HG03064 (cell line): Measurements from ENCODE around the gene CREBBP.

Experiments used
- ATAC-seq: cut with Tn5 transposase; IDR thresholded peaks from one replicate; pipeline ENCODE4 v1.9.1; 2021; ENCODE audit warnings: low read depth; ENCODE audit not compliant: unreplicated experiment

Gene CREBBP

DNA sequence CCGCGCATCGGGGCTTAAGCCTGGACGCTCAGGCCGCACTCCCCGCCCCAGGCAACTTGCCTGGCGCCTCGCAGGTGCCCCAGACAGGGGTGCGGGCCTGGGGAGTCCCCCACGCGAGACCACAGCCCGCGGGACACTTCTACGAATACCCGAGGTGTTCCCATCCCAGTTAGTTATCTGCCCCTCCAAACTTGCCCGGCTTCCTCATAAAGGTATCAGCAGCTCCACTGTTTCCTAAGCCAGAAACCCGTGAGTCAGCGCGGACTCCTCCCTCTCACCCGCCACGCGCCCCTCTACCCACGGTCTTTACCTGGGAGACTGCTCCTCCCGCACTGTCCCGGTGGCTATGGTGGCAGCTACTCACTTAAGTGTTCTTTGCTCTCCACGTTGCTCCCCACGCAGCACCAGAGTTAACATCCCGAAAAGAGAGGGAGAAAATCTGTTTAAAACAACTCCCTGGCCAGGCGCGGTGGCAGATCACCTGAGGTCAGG, 1.0 kb upstream of the CREBBP start:
- ATAC-seq: no peak

DNA sequence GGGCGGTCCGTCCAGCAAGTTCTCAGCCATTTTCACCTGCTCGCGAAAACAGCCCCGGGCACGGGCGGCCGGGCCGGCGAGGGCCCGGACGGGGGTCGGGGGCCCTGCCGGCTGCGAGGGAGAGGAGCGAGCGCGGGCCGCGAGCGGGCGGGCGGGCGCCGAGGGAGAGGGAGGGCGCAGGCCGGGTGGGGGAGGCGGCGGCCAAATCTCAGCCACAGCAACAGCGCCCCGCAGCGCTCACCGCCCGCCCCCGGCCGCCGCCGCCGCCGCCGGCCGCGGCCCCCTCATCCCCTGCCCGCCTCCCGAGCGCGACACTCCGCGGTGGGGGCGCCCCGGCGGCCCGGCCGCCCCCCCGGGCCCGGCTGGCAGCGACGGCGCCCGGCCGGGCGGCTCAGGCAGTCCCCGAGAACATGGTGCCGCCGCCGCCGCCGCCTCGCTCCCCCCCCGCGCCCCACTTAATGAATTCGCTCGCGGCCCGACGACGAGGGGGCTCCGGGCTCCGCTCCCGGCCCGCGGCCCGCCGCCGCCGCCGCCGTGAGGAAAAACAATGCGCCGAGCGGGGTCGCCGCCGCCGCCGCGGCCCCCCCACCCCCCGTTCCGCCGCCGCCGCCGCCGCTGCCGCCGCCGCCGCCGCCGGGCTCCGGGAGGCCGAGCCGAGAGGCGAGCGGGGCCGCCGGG, 487 bp downstream of the CREBBP start:
- ATAC-seq: peak; percentile 51

DNA sequence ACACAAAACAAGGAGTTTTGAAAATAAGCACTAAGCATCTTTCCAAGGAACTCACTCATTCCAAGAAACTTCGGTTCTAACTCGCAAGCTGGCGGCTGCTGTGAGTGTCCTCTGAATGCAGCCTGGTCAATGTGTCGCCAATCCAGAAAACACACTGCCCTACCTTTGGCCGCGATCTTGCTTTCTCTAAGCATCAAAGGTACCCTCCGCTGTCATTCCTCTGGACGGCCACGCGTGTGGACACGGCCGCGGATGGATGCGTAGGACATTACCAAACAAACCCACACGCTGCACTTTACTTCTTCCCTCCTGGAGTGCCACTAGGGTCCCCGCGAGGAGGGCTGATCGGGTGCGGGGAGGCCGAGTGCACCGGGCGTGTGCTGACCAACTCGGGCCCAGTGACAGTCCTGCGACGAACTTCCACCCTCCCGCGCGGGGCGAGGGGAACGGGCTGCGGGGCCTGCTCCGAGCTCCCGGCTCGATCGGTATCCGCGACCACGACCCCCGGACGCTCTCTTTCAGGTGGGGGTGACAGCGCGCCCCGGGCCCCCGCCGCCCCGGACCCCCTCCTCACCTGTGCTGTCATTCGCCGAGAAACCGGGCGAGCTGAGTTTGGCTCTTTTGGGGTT, 1.1 kb downstream of the CREBBP start:
- ATAC-seq: no peak

DNA sequence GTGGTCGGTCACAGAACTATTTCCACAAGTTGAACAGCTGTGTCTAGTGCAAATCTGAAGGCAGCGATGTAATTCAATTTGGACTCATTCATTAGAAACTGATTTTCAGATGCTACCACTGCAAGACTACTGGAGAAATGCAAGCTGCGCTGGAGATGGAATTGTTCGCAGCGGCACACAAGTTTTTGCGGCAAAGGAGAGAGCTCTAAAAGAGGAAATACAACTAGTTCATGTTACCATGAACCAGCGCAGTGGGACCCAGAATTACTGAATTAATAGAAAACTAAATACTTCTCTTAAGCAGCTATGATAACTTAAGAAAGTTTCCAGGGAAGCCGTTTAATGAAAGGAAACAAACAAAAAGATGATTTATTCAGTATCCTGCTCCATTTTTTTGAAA, 1.9 kb downstream of the CREBBP start:
- ATAC-seq: no peak

DNA sequence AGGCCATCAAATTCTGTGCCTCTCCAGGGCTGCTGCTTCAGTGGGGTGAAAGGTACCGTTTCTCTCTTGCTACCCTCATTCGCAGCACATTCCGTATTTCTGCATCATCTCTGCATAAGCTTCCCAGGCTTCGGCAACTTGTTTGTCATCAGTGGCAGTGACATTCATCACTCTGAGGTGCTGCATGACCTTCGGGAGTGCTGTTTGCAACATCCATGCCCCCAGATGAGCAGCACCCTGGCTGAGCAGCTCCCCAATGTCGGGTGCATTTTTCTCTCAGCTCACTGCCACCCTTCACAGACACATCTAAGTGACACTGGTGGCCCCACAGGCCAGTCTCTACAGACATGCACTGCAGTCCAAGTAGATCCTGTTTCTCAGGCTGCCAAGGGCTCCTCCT, 3.8 kb downstream of the CREBBP start:
- ATAC-seq: no peak

DNA sequence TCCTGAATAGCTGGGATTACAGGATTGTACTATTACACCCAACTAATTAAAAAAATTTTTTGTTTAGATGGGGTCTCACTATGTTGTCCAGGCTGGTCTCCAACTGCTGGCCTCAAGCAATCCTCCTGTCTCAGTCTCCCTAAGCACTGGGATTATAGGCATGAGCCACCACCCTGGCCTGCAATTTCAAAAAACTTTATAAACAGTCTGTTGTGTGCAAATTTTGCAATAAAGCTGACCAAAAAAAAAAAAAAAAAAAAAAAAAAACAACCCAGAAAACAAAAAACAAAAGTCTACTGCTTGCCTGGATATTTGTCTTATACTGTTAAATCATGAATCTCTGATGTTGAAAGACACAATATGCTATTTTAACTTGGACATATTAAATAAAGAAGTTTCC, 4.4 kb downstream of the CREBBP start:
- no peak for ATAC-seq

DNA sequence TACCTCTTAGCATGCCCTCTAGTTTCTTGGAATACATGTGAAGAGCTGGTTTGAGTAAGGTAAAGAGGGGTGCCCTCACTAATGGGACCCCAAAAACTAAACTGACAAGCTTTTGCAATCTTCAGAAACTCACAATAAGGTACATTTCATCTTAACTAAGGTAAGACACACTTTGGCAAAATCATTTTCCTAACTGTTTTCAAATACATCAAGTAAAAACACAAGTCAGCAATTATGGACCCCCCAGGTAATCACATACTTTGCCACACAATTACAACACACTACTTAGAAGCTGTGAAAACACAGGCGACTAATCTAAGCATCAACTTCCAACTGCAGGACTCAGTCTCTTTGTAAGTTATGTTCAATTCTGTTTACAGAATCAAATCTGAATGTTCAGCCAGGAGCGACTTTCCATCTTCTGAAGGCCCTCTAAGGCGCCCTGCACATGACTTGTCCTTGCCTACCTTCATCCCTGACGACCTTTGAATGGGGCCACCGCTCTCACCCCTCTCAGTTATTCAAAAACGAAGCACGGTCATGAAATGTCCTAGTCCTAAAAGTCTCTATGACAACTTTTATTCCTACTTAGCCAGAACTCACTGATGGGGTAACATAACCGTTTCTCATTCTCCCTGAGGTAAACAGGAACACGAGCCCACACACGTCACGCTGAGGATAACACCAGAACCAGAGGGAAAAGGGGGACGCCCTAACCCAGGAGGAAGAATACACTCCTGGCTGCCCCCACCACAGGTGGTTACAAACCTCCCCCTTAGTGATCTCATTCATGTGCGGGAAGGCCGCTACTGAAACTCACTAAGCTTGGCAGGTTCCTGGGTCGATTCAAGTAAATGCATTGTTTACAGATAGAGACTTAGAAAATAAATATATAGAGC, 5.5 kb downstream of the CREBBP start:
- no peak for ATAC-seq

DNA sequence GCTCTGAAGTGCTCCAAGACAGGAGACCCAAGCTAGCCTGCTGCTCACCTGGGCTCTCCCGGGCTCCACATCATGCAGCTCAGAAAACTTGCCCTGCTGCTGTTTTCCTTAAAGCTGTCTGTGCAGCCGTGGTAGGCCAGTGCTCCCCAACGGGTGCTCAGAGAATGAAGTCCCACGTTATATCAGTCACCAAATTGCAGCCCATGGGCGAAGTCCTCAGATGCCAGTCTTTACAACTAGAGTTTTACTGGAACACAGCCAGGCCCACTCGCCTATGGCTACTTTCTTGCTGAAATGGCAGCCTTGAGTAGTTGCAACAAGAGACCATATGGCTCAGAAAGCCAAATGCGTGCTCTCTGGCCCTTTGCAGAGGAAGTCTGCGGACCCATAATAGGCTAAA, 6.3 kb downstream of the CREBBP start:
- no peak for ATAC-seq

DNA sequence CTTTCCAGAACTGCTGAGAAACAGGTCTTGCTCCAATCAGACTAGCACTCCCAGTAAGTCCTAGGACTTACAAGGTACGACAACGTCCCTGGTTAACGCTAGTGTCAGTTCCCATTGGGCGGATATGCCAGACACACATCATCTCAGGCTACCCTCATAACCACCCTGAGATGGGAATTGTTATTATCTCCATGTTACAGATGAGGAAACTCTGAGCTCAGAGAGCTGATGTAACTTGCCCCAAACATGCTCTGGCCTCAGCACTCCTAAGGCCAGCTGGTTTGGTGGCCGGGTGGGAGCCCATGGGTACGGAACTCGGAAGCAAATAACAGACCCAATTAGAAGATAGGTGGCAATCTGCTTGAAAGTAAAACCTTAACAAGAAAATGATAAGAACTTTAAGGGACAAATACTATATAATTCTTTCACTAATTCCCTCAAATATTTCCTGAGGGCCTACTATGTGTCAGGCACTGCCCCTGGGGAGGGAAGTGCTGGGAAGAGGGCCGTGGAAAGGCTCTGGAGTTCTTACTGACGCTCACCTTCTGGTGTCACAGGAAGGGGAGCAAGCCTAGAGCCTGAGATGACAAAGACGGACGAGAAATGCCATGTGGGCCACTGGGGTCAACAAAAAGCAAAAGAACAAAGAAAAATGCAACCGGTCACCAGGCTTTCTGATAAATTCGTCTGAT, 6.9 kb downstream of the CREBBP start:
- ATAC-seq: no peak

DNA sequence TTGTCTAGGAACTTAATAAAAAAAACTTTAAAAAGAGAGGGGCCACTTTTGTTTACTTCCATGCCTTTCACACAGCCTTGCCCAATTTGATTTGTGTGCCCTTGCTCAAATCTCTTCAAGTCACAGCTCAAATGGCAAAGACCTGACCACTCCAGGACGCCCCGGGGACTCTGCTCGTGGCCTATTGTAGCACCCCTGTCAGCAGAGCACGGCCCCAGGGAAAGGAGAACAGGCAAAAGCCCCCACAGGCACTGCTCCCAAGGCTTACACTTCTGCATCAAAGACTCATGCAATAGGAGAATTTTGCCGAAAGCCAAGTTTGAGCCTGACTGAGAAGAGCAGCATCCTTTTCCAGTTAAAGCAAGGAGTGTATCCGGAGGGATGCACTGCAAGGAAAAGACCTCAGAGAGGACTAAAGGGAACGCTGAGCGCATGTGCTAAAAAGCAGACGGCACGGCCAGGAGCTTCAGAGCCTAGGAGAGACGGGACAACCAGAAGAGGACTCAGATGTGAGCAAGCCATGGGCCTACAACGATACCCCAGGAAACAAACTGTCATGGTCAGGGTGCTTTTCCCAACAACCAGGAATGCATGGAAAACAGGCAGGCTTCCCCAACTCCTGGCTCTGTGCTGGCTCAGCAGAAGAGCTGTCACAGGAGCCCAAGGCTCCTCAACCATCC, 8.2 kb downstream of the CREBBP start:
- ATAC-seq: no peak

DNA sequence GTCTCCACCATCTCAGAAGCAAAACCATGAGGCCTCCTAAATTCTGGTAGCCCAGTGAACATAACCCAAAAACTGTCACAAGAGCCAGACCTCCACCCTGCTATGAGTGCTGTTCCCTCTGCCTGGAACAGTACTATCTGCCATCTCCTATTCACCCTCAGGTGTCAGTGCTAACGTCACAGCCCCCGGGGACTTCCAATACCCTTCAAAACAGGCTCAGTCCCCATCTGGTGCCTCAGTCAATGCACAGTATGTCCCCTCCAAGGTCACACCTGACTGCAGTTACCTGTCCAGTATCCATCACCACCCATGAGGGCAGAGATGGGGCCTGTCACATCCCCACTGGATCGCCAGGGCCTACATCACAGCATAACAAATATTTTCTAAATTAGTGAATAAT, 11.5 kb downstream of the CREBBP start:
- ATAC-seq: no peak

DNA sequence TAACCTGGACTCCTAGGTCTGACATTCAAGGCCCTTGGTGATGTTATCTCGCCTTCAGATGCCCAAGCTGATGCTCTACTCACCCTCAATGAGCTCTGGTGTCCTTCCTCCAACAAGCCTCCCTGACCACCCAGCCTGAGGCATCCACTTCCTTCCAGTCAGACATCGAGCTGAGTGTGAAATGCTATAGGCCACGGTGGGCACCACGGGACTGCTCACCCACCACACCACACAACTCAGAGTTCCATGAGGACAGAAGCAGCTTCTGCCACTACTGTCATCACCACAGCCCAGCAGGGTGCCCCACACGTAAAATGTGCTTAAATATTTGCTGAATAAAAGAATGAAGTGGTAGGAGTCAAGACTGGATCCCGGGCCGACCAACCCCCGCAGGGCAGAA, 12.0 kb downstream of the CREBBP start:
- ATAC-seq: no peak

DNA sequence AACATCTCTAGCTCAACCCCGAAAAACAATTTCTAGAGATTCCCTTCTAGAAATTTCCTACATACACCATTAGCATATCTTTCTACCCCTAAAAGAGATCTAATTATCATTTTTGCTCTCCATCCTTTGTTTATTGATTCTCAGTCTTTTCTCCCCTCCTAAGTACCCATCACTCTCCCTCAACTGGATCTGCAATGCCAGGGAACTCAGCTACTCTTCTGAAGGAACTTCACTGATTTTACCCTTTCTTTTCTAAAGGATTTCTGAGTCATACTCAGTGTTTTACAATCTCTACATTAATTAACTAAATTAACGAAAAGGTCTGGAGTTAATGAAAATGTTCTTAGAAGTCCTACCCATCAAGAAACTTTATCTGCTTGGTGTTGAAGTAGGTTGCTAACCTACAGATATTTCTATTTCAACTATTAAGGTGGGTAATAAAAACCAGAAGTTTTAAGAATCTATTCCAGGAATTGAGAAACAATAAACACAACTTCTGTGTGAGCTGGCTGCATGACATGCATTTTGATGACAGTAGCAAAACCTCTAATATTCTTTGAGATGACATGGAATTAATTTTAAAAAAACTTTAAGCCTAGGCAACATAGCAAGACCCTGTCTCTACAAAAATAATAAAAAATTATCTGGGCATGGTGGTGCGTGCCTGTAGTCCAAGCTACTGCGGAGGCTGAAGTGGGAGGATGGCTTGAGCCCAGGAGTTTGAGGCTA, 13.6 kb downstream of the CREBBP start:
- no peak for ATAC-seq

DNA sequence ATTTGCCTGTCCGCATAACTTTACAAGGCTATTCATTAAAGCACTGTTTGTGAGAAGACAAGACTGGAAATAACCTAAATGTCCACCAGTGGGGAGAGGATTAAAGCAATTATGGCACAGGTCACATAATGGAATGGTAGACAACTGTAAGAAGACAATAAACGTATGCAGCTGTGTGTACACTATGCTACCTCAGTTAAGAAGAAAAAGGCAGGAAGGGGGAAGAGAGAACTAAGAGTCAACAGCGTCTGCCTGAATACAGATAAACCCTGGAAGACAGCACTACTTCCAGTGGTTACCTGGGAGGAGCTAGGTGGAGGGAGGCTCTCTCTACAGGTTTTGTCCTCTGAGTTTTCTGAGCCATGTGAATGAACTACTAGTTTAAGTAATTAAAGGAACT, 15.3 kb downstream of the CREBBP start:
- no peak for ATAC-seq

DNA sequence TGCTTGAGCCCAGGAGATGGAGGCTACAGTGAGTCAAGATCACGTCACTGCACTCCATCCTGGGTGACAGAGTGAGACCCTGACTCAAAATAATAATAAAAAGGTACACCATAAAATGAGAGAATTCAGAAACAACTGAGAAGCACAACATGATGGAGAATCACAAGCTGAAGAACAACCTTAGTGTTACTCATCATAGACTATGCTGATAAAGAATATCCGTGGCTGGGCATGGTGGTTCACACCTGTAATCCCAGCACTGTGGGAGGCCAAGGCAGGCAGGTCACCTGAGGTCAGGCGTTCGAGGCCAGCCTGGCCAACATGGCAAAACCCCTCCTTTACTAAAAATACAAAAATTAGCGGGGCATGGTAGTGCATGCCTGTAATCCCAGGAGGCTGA, 16.0 kb downstream of the CREBBP start:
- no peak for ATAC-seq

DNA sequence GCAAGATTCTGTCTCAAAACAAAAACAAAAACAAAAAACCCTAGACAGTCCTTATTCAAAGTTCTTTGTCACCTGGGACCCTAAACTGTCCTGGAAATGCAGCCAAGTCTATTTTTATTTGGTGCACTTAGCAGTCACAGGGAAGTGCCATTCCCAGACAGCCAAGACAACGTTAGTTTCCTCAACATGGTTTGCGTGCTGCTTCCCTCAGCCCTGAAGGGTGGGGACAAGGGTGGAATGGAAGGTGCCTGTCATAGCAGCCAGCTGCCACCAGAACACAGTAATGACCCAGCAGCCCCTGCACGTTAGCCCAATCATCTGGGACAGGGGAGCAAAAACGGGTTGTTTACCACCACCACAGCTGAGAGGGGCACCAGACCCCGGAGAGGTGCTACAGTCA, 16.9 kb downstream of the CREBBP start:
- no peak for ATAC-seq

DNA sequence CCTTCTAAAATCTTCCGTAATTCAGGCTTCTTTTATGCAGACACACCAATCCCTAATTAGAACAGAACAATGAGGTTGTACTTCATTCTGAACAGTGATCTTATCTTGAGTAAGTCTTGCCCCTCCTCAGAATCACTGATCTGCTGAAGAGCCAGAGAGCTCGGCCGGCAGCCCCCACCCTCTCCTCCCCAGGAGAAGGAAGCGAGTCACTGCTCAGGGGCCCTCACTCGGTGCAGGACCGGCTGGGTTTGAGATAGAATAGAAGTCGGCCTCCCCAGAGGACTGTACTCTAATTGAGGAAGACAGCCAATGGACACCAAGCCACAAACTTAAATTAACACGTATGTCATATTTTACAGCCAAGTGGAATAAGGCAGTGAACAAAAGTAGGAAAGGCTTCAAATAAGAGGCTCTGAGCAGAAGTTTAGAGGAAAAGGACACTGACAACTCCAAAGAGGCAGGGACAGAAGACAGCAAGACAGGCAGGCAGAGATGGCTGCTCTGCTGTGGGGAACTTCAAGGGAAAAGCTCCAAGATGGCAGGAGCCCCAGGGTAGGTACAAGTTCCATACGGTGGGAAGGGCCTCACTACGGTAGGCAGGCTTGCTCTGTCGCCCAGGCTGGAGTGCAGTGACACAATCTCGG, 18.6 kb downstream of the CREBBP start:
- no peak for ATAC-seq

DNA sequence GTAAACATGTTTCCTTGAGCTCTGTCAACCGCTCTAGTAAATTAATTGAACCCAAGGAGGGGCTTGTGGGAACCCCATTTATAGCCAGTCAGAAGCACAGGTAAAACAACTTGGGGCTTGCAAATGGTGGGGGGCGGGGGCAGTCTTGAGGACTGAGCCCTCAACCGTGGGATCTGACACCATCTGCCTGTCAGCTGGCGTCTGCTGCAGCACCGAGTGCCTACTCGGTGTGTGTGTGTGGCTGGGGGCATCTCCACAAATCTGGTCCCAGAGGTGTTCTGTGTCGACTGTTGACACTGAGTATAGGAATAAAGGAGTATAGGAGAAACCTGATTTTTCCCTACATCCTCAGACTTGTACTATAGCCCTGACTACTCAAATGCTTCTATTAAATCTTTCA, 20.6 kb downstream of the CREBBP start:
- ATAC-seq: no peak

DNA sequence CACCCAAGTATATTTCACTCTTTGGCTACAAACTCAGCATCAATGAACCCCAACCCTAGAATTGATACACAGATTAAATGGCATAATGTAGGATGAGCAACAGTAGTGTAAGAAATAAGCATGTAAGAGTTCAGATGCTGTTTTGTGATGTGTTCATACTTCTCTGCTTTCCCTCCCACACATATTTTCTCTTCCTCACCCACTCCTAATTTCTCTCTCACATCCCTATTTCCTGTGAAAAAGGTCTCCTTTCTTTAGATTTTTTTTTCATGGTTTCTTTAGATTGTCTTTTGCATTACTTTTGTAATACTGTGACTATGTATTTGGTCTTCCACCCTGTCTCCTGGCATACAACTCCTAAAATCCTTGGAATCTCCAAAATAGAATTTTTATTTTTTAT, 21.7 kb downstream of the CREBBP start:
- ATAC-seq: no peak
